IPS-NIHi11 (cell line): ENCODE measurements around the gene CAMSAP2.
"Not testable (repeated sequence)": the region's sequence is repeated elsewhere in the genome, so short reads cannot be mapped to it uniquely, and the experiment has no call there.

Experiments
- DNase-seq: peaks from one replicate; pipeline ENCODE4 v3.0.0; 2012; ENCODE audit warnings: mixed read lengths, low spot score

Gene CAMSAP2

DNA sequence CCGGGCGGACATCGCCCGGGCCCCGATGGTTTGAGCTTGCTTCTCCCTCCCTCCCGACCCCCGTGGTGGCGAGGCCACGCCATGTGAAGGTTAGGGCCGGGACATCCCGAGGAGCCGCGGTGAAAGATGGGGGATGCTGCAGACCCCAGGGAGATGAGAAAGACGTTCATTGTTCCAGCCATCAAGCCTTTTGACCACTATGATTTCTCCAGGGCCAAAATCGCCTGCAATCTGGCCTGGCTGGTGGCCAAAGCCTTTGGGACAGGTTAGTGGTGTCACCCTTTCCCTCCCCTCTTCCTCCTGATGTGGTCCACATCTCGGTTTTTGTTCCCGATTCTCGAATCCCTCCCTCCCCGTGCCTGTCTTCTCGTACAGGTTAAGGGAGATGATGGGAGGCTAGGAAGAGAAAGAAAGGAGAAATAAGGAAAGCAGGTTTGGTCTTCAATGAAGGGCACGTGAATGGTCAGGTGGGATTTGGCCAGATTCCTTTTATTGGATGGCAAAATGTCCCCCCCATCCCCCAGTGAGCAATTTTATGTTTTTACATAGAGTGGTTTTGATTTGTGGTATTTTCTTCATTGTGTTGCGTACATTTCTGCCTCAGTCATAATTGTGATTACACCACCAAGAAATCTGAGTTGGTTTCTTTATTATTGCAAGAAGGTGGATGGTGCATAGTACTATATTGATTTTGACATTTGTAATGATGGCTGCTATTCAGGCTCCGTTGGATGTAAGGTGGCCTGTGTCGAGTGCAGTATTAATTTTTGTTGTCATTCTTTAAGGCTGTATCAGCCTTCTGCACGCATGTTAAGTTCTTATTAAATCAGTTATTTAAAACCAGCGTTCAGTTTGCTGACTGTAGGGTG lies 1.2 kb downstream of the CAMSAP2 start:
- DNase-seq = peak; percentile 18

DNA sequence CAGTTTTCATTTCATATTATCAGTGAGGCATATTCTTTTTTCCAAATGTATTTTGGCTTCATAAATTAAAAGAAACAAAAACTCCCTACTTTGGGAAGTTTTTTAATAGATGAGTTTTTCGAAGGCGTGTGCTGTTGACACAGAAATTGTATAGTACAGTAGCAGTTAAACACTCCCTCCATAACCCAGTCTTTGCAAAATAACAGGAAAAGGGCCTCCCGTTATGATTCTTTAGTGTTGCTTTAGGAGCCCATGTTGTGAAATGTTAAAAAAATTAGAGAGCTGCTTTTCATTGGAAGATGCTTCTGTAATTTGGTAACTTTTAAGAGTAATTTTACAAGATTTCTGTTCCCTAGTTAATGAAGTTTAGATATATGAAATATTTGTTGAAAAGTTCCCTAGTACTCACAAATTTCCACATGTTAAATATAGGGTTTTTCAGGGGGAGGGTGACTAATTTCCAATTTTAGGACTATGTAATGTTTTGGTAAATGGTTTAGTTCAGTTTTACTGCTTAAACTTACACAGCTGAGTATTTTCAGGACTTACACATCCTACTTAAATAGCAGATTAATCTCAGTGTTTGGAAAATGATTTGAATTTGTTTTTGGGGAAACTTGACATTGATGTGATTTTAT lies 2.0 kb downstream of the CAMSAP2 start:
- DNase-seq = no peak

DNA sequence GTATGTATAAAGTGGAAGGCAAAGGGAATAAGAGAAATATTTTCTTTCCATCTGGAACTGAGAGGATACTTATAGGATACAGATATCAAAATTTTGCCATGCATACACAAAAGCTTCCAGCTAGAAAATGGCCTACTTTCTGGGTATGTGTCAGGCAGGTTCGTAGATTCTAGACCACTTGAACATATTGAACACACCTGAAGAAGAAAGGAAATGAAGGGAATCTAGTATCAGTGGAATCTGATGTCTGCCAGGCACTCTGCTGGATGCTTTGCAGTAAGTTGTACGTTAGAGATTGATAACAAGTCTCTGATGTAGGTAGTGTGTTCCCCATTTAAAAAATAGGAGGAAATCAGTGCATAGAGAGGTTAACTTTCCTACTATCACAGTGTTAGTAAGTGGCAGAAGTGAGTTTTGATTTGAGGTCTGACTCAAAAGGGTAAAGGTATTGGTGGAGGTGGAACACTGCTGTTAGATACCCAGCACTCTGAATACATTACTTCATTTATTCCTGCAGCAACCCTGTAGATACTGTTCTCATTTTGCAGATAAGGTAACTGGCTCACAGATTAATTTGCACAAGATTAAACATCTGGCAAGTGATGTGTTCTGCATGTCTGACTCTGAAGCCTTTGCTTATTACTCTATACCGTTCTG lies 3.0 kb downstream of the CAMSAP2 start:
- DNase-seq = no peak

GRCh38 chr1:200744143-200744542 lies 5.5 kb downstream of the CAMSAP2 start:
- no peak for DNase-seq

DNA sequence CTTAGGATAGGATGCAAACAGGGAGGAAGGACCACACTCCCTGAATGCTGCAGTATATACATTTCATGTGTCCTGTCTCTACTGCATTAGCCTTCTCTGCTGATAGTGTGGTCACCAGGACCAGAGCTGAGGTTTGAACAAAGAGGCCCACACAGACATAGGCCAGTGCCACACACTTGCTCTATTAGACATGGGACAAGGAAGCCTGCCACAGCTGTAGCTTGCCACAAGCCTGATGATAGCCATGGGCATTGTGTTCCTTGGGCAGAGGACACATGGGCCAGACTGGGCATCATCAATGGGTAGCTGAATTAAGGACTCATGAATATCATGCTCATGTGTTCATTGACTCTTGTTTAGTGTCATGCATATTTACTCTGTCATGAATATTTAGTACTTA lies 10.4 kb downstream of the CAMSAP2 start:
- DNase-seq = no peak

DNA sequence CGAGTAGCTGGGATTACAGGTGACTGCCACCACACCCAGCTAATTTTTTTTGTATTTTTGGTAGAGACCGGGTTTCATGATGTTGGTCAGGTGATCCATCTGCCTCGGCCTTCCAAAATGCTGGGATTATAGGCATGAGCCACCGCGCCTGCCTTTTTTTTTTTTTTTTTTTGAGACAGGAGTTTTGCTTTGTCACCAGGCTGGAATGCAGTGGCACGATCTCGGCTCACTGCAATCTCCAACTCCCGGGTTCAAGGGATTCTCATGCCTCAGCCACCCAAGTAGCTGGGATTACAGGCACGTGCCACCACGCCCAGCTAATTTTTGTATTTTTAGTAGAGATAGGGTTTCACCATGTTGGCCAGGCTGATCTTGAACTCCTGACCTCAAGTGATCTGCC lies 12.1 kb downstream of the CAMSAP2 start:
- not testable (repeated sequence) for DNase-seq

GRCh38 chr1:200751717-200752116 lies 13.0 kb downstream of the CAMSAP2 start:
- no peak for DNase-seq

DNA sequence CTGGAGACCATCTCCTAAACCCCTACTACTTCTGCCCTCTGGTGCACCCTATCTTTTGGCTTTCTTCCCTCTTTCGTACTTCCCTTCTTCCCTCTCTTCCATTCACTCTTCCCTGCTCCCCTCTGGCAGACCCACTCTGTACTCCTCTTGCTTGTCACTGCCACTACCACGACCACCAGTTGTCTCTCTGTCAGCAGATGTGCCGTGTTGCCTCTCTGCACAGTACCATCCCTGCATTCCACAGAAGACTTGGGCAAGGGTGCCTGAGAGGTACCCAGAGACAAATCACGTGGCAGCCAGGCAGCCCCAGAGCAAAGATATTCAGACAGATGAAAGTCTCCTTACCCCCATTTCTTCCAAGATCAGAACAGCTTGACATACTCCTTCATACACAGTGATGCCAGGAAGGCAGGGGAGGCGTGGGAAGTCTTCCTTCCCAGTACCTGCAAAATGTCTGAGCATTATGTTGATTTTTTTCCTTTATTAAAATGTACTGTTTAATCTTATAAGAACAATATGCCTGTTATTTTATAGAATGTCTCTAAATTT lies 15.0 kb downstream of the CAMSAP2 start:
- no peak for DNase-seq

- DNase-seq = no peak
Observed at GRCh38 chr1:200755456-200755855, 16.8 kb downstream of the CAMSAP2 start.

DNA sequence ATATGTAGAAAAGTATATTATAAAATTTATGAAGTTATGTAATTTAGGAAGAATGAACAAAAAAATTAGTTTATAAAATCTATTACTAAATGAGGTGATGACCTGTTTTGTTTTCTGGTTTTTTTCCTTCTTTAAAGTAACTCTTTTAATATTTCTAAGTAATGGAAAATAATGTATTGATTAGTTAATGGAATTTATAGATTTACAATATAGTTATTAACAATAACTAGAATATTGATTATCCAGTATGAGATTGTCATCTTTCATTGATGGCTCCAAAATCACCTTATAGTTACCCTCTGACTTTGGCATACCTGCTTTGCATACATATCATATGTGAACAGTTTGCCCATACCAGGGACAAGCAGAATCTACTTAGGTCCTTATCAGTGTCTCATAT lies 23.4 kb downstream of the CAMSAP2 start:
- DNase-seq = no peak

DNA sequence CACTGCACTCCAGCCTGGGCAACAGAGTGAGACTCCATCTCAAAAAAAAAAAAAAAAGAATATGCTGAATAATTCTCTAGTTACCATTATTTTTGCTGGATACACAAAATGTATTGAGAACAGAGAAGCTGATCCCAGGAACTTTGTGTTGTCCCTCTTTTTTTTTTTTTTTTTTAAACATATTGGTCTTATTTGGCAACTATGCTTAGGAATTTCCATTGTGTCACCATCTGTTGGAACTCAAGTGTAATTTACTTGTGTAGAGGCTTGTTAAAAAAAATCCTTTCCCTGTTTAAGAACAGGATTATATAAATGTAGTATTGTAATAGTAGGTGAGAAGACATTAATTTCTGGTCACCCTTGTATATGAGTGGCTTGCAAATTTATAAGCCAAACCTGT lies 28.6 kb downstream of the CAMSAP2 start:
- DNase-seq = no peak

DNA sequence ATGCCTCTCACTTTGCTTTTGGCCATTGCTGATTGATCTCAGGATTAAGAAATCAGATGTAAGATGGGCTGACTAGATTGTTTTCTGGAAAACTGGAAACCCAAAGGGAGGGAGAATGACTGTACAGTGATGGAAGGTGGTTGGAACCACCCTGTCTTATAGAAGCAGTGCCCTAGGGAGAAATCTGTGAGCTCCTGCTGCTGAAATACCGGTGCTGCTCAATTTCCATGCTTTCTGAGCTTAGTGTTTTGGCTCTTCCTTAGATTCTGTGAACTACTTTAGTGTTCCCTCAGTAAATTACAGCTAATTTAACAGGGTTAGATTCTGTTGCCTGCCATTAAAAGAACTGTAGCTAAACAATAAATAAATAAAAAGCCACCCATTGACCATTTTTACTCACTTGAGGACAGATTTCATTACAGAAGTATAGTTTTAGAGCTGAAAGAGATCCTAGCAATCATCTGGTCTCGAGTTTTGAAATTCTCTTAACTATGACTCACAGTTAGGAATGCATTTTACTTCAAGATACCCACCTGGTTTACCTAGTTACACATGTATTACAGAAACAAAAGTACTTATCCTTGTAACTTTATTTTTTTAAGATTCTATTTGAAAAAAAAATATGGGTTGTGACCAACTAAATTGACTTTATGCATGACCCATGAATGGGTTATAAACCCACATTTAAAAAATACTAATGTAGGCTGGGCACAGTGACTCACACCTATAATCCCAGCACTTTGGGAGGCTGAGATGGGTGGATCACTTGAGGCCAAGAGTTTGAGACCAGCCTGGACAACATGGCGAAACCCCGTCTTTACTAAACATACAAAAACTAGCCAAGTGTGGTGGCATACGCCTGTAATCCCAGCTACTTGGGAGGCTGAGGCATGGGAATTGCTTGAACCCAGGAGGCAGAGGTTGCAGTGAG lies 33.2 kb downstream of the CAMSAP2 start:
- DNase-seq = no peak

DNA sequence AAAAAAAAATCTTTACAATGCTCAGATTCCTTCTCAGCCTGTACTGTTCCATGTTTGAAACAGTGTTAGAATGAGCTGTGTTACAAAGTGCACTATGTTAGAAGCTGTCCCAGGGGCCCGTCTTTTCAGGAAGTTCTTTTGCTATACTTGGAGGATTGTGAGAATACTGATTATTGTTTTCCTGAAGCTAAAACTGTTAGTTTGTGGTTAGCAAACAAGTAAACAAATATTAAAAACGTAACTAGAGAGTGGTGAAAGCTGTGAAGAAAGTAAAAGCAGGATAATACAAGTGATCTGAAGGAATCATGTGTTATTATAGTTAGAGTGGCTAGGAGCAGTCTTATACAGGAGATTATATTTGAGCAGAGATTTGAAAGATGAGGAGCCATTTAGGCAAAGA lies 35.6 kb downstream of the CAMSAP2 start:
- DNase-seq = no peak

DNA sequence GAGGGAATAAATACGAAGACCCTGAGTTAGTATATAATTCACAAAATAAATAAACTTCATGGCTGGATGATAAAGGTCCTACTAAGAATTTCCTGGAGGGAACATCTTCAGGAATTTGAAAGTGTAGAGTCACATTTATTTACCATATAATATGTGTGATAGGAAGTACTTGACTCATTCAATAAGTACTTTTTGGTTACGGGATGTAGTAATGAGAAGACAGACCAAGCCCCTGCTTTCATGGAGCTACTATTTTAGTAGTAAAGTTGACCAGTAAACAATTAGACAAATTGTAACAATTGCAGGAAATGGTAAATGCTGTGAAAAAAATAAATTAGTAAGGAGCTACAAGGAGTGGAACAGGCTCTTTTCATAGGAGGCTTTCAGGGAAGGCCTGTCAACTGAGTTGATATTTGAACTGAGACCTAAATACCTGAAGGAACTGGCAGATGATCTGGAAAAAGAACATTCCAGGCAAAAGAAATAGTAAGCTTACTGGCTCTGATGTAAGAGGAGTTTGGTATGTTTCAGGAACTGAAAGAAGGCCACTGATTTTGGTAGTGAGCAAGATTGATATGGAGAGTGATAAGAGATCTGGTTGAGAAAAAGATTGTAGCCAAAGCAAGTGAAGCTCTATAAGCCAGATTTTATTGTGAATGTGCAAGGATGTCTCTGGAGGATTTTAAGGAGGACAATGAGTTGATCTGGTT lies 36.2 kb downstream of the CAMSAP2 start:
- no peak for DNase-seq

DNA sequence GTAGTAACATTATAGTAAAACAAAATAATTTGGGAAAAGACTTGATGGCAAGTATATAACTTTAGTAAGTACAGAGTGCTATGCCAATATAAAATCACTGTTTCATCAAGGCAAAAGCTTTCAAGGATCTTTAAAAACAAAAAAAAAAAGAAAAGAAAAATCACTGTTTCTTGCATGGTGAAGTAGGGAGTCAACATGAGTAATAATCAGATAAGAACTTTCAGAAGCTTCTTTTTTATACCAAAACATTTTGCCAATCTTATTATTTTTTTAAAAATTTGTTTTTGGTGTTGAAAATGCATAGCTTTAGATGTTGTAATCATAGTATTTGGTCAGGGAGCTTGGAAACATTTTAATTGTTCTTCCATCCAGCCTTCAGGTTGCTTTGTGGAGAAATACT lies 37.2 kb downstream of the CAMSAP2 start:
- no peak for DNase-seq

- DNase-seq = no peak
Observed at GRCh38 chr1:200776949-200777348, 38.3 kb downstream of the CAMSAP2 start.

DNA sequence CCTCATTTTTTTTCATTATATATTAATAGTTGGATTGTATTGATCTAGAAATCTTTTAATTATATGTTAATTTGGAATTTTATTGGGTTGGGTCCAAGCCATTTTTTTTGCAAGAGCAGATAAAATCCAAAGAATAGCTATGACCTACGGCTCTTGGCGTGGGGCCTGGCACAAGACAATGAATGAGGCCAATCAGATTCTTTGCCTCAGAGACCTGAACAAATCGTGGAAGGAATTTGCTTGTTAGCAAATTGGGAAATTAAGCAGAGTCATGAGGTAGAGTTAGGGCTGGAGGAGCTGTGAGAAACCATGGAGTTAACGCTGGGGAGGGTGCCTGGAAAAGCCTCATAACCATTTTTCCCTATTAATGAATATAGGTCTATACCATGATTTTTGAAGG lies 40.1 kb downstream of the CAMSAP2 start:
- DNase-seq = no peak

DNA sequence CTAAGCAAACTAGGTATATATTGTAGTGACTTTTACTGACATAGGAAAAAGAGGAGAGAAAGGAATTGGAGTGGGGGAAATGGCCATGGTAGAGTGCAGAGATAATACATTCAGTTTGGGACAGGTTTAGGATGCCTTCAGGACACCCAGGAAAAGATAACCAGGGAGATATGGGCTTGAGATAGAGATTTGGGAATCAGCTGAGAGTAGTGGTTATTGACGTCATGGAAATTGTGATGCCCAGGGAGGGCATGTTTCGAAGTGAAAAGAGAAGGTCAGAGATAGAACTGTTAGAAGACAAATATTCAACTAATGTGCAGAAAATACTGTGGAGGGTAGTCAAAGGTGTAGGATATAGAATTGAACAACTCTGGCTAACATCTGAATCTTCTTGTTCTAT lies 40.6 kb downstream of the CAMSAP2 start:
- DNase-seq = no peak

GRCh38 chr1:200780545-200781369 lies 42.1 kb downstream of the CAMSAP2 start:
- no peak for DNase-seq

GRCh38 chr1:200783926-200784325 lies 45.2 kb downstream of the CAMSAP2 start:
- no peak for DNase-seq
